Brain pericyte (primary cell): ENCODE results near the gene RAD51B.
"Not testable (repeated sequence)": the region's sequence is repeated elsewhere in the genome, so short reads cannot be mapped to it uniquely, and the experiment has no call there.

ENCODE experiments used
- DNase-seq: peaks from one replicate; pipeline ENCODE4 v3.0.0-alpha.2; 2012; ENCODE audit warnings: low read depth, low spot score

RAD51B gene

DNA sequence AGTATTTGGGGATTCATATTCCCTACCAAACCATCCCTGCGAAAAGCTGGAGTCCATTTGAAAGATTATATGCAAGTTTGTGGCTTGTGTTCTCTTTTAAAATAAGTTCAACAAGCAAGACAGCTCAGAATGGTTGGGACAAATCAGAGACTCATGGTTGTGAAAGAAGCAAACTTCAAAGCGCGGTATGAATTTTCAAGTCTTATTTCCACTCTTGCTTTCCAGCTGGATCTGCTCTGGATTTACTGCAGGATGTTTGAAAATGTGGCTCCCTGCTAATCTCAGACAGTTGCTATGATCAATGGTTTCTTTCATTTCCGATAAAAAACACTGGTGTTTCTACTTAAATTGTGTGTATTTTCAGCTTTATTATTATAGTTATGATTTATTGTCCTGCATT lies 477.5 kb downstream of the RAD51B start:
- DNase-seq = no peak

- DNase-seq = no peak
Observed at GRCh38 chr14:68297876-68298468, 478.4 kb downstream of the RAD51B start.

DNA sequence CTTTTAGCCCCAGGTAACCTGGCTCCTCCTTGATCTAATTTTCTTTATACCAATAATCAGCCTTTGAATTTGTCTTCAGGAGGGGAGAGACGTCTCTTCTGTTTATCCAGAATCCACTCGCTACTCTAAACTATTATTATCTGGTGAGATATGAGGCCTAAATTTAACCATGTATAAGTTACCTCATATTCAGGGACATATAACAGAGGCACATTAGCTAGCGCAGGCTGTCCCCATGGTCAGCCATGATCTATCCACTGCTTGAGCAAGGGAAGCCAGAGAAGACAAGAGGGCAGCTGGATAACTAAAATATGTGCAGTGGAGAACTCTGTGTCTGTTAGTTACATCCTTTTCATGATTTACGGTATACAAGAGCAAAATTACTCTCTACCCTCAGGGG lies 481.0 kb downstream of the RAD51B start:
- DNase-seq = no peak

GRCh38 chr14:68301219-68301618 lies 481.6 kb downstream of the RAD51B start:
- DNase-seq = no peak

DNA sequence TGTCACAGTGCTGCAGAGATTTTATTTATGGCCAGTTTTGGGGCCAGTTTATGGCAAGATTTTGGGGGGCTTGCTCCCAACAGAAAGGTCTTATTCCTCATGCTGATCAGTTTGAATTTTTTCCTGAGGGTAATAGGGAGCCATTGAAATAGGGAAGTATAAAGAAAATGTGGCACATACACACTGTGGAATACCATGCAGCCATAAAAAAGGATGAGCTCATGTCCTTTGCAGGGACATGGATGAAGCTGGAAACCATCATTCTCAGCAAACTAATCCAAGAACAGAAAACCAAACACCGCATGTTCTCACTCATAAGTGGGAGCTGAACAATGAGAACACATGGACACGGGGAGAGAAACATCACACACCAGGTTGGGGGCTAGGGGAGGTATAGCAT lies 483.4 kb downstream of the RAD51B start:
- not testable (repeated sequence) for DNase-seq

DNA sequence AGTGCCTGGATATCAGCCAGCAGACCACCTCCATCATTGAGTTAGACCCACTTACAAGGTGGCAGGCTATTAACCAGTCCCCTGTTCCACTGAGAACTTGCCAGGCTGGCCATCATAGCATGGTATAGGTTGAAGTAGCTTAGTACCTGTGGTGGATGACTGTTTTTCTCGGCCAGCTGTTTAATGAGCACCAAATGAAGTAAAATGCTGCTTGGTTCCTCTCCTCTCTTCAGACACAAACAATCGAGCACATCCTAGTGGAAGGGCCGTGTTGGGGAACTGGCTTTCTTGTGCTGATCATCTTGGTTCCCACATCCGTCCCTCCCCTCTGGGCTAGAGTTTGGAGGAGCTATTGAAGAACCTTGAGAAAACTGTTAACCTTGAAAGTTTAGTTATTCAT lies 486.2 kb downstream of the RAD51B start:
- no peak for DNase-seq

GRCh38 chr14:68306265-68306933 lies 486.8 kb downstream of the RAD51B start:
- no peak for DNase-seq

DNA sequence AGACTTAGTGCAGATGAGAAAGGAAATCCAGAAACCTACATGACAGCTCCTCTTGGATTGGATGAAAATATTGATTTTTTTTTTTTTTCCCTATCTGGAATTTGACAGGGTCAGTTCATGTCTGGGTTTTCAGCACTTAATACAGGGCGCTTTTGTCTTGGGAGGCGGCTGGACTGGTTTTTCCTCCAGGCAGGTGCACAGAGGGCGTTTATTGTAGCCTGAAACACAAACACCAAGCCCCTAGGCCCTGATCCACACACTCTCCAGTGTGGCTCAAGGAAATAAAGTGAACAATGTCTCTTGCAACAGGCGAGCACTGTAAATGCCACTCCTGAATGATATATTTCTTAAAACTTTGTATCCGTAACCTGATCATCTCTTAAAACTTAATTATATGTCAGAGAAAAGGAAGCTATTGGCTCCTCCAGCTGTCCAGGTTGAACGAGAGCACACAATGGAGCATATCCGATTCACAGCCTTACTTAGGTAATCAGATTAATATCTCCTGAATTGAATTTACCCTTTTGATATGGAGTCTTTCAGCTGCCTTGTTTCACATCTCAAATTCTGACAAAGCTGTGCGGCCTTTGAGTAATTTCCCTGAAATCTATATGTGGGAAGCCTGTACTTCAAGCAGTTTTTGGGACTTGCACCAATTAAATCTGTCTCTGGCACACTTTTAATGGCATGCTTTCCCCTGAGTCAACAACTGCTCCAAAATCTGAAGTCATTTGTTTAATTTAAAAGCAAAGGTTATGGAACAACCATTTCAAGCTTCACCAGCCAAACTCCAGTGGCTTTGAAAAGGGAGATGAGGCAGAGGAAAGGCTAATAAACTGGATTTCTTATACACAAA lies 487.6 kb downstream of the RAD51B start:
- no peak for DNase-seq

DNA sequence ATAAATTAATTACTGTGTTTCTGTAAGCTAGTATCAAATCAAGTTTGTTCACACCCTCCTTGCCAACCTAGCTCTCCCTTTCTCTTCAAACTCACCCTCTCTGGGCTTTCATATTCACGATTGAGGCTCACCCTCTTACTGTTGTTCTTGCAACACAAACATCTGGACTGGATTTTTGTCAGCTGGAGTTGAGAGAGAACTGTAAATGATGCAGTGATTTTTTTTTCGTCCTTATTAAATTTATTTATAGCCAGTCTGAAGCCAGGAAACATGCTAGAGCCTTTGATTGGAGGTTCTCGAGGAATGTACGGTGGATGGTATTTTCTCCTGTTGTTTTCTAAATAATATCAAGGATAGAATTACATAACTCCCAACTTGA lies 488.2 kb downstream of the RAD51B start:
- no peak for DNase-seq

DNA sequence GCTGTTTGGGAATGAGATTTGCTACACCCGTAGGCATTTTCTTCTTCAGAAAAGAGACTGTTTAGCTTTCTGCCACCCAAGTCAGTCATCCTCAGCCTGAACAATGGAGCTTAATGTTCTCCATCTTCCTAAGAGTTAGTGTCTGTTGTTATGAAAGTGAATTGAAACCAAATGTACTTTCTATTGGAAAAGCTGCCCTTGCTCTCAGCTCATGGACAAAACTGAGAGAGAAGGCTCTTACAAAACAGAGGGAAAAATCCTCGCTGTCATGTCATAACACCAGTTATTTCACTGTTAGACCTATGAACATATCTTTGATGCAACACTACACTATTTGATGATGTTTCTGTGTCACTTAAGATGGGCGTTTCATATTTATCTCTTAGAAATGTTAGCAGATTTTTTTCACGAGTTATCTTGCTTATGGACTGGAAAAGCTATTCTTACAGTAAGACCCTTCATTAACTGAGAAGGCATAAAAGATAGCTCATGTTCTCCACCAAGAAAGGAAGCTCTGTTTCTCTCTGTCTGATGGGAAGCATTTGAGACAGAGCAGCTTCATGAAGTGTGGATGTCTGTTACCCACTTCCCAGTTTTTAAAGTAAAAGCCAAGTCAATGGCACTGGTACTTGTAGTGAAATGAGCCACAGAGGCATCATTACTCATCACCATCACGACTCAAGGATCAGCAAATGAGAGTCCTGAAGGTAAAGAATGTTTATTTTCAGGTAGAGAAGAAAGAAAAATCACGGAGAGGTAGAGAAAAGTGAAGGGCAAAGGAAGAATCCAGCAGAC lies 489.3 kb downstream of the RAD51B start:
- DNase-seq = no peak

- DNase-seq = no peak
Observed at GRCh38 chr14:68309616-68310015, 490.0 kb downstream of the RAD51B start.

DNA sequence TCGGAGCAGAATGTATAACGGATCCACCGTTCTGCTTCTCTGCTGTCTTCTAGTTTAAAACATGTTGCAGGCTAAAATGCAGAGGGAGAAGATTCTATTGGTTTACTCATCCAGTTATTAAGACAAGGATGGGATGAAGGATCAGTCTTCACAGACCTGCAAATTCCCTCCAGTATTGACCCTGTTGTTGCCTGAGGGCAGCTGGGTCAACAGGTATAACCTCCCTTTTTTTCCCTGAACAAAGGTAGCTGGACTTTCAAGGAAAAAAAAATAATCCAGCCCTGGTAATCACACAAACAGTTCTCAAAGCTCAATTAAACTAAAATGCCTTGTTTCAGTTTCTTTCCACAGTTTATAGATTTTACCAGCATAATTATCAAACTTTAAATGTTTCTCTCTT lies 492.7 kb downstream of the RAD51B start:
- DNase-seq = no peak

- no peak for DNase-seq
Observed at GRCh38 chr14:68312884-68313610, 493.5 kb downstream of the RAD51B start.

GRCh38 chr14:68314642-68315041 lies 495.1 kb downstream of the RAD51B start:
- DNase-seq = no peak

DNA sequence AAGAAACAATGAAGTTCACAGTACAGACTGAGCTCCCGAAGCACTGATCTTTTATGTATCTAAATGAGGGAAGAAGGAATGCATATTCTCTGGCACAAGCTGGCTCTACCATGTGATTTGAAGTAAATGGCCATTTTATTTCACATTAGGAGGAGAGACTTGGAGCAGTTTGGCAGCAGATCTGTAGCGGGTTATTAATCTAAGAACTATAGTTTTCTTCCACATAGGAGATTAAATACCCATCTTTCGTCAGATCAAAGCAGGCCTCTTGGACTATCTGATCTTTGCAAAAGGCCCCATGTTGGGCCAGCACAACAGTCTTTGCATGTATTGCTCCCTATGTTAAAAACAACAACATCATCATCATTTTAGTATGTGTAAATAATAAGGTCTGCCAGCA lies 495.5 kb downstream of the RAD51B start:
- DNase-seq = no peak

- DNase-seq = no peak
Observed at GRCh38 chr14:68316078-68316868, 496.7 kb downstream of the RAD51B start.

- DNase-seq = no peak
Observed at GRCh38 chr14:68317239-68317638, 497.7 kb downstream of the RAD51B start.

GRCh38 chr14:68318828-68319227 lies 499.2 kb downstream of the RAD51B start:
- DNase-seq = peak; percentile 60

DNA sequence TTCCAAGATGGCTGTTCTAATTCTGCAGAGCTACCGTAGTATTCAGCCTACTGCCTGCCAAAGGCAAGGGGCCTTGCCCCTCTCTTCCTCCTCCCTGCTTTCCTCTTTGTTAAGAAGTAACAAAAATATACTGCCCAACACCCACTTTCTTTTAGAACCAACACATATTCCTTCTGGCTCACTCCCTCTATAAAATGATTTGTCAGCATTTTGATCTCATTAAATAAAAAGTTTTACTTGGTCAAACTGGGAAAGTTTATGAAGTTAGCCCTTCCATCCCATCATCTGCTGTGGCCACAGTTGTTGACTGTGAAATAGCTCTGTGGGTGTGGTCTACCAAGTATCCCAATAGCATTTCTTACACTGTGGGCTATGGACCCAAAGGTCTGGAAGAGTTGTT lies 500.9 kb downstream of the RAD51B start:
- DNase-seq = no peak

- DNase-seq = no peak
Observed at GRCh38 chr14:68322940-68323620, 503.5 kb downstream of the RAD51B start.
